Limb (tissue), 2 donors: ENCODE data around the gene GFPT1.

Source experiments
- DNase-seq, 2 donors: peaks; one replicate each; pipeline ENCODE4 v3.0.0-alpha.2; 2016; ENCODE audit errors: extremely low spot score in 2 of 2

Gene GFPT1

GRCh38 chr2:69322631-69323030 lies 64.4 kb downstream of the GFPT1 start:
- no peak for DNase-seq

GRCh38 chr2:69316550-69316949 lies 70.5 kb downstream of the GFPT1 start:
- no peak for DNase-seq

- no peak for DNase-seq
Observed at GRCh38 chr2:69315160-69315761, 71.8 kb downstream of the GFPT1 start.

- DNase-seq = no peak
Observed at GRCh38 chr2:69311024-69311416, 76.0 kb downstream of the GFPT1 start.

DNA sequence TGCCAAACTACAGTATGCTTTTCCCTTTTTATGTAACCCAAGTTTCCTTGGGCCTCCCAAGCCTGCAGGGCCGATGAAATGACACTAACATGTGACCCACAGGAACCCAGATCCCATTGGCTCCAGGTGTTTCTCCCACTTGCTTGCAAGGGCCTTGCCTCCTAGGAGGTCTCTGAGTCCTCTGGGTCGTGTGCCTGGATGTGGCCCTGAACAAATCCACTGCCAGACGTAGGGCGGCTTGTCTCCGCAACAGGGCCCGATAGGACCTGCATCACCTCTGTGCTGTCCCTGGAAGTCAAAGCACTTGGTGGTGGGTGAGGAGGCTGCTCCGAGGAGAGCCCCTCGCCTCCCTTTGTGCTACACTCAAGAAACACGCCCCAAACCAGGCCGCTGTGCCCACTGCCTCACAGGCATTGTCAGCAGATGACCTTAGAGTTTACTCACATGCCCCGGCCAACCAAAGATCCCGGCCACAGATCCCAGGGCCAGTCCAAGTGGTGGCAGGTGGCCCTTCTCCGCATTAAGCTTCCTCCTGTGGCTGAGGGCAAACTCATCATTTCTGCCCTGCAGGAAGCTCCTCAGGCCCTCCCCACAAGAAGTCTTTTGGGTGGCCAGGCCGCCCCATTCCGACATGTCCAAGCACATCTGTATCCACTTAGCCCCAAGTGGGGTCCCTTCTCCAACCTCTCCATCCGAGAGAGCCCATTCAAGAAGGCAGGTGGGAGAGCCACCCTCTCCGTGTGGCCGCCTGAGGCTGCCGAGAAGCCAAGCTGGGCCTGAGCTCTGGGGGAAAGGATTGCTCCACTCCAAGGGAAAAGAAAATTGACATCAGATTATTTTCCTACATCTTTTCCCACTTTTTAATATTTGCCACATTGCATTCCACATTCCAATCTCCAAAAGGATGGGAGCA lies 76.7 kb downstream of the GFPT1 start:
- peak in 1 of 2 donors; percentile 61 for DNase-seq

DNA sequence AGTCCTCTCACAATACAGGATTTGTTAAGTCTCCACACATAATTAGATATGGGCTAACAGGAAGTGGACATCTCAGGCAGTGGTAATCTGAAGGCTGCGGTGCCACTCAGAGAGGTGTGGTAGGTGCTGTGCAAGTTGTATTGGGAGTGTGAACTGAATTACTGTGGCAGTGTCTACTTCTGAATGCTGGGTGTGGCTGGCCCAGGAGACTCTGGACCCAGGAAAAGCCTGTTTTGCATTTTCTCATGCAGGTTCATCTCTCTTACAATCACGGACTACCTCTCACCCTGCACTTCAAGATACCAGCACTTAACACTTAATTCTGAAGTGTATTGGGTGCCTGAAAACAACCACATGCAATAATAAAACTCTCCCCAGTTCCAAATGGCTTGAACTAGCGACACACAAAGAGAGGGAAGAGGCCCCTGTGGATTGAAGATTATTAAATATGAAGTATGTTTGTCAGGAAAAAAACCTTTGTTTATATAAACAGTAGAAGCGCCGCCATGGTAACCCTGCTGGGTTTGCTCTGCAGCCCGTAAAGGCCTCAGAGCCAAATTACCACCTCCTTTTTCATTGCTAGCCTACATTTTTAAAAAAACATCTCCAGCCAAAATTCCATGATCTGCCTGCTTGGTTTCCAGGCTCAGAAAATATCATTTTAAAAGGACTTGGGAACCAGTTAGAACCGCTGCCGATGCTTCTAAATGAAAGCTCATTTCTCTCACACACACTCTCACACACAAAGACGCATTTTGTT lies 77.5 kb downstream of the GFPT1 start:
- peak; percentile 62 to 93 for DNase-seq

GRCh38 chr2:69308338-69308737 lies 78.7 kb downstream of the GFPT1 start:
- DNase-seq = no peak

- DNase-seq = no peak
Observed at GRCh38 chr2:69307579-69308064, 79.4 kb downstream of the GFPT1 start.

DNA sequence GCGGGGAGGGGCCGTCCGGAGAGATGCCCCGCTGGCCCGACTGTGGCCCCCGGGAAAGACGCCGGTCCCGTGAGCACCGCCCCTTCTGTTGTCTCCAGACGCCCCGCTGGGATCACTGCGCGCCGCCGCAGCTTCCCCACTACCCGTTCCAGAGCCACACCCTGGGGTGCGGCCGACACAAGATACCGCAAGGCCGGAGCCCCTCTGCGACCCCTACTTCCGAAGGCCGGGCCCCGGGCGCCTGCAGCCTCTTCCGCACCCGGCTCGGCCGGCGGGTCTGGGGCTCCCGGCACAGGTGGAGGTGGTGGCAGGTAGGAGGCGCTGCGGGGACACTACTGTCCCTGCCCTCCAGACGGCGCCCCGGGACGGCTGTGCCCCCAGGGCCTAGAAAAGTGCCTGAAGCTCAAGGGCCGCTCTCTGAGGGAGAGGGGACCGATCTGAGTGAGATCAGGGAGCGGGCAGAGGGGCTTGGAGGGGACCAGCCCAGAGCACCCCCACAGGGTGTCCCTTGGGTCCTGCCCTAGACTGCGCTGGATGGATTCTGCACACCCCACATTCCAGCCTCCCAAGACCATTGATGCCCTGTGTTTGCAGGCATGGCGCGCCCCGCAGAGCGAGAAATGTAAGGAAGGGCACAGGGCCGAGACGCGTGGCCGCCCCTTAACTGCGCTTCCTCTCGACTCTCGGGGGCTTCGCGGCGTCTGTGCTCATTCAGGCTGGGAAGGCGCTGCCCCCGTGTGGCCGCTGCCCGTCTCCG lies 80.0 kb downstream of the GFPT1 start:
- DNase-seq = peak; percentile 92 to 94

- peak; percentile 46 to 80 for DNase-seq
Observed at GRCh38 chr2:69306393-69306821, 80.6 kb downstream of the GFPT1 start.

GRCh38 chr2:69305712-69306392 lies 81.2 kb downstream of the GFPT1 start:
- DNase-seq = no peak

DNA sequence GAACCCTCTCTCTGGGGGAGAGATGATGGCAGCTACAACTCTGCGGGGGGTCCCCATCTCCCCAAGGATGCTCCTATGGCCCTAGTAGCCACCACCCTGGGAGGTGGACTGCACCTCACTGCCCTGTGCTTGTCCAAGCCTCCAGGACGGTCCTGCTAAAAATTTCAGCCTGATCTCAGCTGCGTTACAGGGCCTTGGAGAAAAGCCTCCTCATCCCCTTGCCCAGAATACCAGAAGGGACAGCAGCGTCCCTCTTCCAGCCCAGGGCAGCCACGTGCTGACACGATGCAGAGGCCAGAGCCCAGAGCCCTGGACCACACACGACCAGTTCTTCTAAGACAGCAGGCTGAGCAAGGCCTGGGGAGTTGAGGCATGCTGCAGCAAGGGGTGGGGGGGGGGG lies 81.9 kb downstream of the GFPT1 start:
- DNase-seq = no peak

GRCh38 chr2:69304656-69305055 lies 82.4 kb downstream of the GFPT1 start:
- DNase-seq = no peak

DNA sequence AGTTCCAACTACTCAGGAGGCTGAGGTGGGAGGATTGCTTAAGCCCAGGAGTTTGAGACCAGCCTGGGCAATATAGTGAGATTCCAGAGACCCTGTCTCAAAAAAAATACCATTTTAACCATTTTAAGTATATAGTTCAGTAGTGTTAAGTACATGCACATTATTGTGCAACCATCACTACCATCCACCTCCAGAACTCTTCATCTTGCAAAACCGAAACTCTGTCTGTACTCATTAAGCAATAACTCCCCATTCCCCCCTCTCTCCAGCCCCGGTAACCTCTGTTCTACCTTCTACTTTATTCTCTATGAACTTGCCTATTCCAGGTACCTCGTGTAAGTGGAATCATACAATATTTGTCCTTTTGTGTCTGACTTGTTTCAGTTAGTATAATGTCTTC lies 86.4 kb downstream of the GFPT1 start:
- no peak for DNase-seq

DNA sequence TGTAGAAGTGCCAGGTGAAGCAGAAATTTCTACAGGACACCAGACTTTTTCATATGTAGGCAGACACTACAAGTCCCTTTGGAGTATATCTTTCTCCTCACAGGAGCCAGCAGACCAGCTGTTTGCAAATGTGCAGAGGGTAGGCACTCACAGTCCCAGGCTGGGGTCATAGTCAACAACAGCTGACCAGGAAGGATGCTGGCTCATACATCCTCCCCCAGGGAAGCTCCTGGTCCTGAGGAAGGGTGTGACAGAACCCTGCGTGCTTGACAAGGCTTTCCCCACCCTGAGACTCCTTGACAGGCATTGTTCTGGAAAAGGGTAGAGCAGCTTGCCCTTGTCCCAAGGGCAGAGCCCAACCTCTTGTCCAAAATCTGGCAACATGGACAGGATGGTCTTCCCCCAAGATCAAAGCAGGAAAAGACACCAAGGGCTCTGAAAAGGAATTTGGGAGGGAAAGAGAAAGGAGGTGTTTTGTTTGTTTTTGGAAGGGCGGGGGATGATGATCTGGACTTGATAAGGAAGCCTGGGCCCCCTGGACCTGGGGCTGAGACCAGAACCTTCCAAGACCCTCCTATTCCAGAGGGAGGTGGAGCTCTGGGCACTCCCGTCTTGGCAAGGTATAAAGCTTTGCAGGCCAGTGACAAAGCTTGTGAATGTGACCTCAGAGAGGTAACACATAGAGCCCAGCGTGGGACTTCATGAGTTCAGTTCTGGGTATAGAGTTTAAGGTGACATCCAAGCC lies 87.1 kb downstream of the GFPT1 start:
- DNase-seq = no peak

DNA sequence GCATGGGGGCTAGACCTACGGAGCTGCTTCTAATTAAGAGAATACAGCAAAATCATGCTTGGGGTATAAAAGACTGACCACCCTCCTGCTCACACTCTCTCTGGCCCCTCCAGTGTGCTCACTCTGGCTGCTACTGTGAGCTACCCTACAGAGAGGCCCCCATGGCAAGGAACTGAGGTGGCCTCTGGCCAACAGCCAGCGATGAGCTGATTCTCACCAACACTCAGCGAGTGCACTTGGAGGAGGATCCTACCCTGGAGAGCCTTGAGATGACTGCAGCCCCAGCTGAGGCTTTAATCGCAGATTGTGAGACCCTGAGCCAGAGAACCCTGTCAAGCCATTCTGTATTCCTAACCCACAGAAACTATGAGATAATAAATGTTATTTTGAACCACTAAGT lies 88.2 kb downstream of the GFPT1 start:
- DNase-seq = no peak

DNA sequence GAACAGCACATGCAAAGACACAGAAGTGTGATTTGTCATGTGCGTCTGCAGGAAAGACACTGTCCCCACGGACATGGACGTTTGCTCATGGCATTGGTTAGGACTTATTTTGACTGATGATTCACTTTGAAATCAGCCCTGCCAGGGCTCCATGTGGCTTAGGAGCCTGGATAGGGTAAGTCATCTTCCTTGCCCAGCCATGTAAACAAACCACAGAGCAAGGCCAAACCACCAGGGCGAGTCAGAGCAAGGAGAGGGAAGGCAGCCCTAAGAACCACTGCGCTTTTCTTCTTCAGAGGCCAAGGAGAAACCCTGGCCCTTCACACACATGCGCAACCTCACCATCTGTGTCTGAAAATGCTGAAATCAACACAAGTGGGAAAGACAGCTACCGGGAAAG lies 88.8 kb downstream of the GFPT1 start:
- DNase-seq = no peak

GRCh38 chr2:69297216-69297615 lies 89.8 kb downstream of the GFPT1 start:
- DNase-seq = no peak

DNA sequence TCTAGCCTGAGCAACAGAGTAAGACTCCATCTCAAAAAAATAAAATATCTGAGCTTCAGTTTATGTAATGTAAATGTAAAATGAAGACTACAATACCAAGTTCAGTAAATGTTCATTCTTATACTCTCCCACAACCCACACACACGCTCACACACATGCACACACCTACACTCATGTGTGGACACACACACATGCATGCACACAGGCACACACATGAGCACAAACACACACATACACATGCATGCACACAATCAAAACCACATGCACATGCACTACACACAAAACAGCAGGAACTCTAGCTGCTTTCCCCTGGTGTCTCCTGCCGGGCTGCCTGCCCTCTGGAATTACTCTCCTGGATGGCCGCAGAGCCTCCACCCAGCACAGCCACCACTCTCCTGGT lies 90.6 kb downstream of the GFPT1 start:
- no peak for DNase-seq

DNA sequence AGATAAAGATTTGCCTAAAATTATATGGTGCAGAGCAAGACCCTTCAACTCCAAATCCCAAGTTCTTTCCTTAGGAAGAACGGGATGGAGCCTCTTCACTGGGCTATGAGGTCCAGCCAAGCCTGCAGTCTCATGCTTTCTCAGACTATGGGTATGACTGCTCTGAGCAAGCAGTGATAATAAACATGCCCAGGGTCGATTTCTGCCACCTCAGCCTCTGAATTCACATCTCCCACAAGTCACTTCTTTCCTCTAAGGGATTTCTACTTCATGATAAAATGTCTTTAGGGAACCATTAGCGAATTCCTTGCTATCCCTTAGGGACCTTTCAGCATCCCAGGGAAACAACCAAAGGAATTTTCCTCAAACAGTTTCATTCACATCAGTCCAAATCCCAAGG lies 94.8 kb downstream of the GFPT1 start:
- DNase-seq = no peak
